Choroid plexus epithelial cell (primary cell): ENCODE data around the gene CCDC38.
"Not testable (repeated sequence)": the region's sequence is repeated elsewhere in the genome, so short reads cannot be mapped to it uniquely, and the experiment has no call there.

Experiments
- DNase-seq: peaks from one replicate; pipeline ENCODE4 v3.0.0-alpha.2; 2010; ENCODE audit warnings: low read depth
- H3K4me3 ChIP-seq: 2 replicates; pipeline ENCODE4 v1.5.1; 2011; ENCODE audit warnings: low read depth, mild to moderate bottlenecking, control low read depth, low read length, moderate library complexity
- TF ChIP-seq, protein P1 (sequence below): conservative IDR thresholded peaks from 2 replicates; pipeline ENCODE4 v1.5.1; 2011; ENCODE audit warnings: low read depth, mild to moderate bottlenecking, control low read depth, inconsistent platforms, low read length, moderate library complexity

Gene CCDC38

DNA sequence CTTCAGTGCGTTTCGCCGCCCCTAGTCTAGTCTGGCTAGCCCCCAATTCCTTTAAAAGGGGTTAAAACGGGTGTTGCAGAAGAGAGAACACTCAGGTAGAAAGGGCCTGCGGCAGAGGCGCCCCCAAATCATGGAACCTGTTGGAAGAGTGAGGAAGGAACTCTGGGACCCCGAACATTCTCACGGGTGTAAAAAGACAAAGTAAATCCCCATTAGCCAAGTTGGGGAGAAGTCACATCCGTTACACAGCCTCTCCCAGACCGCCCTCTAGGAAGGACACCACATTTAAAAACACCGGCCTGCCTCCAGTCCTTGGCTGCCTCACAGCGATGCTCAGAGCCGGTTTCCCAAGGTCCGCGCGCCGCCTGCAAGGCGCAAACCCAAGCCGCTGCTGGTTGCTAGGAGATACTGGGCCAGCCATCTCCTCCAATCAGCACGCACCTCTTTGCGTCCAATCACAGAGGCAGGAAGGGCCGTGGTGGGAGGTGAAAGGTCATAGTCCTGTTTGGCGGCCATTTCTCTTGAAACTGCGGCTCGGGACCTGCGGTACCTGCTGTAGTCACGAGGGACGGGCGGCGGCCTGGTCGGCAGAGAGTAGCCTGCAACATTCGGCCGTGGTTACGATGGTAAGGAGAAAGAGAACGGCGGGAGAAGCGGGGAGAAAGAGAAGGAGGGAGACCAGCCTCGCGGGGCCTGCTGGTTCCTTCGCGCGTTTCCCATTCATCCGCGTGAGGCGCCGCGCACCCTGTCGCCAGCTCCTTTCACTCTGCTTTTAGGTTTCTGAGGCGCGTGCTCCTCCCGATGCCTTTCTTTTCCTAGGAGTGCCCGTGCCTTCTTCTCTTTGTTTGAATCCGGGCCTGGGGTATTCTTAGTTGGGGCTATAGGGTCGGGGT is 83.7 kb downstream of the CCDC38 start, which contains the start of gene SNRPF:
Gene SNRPF (plus strand): TSS at position 502 of the 893 bp plus-strand sequence. CDS start 122 bp downstream, at position 624.
- peak within 1 kb of the TSS; percentile 89 for H3K4me3 ChIP-seq
- DNase-seq, result peak; percentile 99
- TF ChIP-seq, protein P1, sequence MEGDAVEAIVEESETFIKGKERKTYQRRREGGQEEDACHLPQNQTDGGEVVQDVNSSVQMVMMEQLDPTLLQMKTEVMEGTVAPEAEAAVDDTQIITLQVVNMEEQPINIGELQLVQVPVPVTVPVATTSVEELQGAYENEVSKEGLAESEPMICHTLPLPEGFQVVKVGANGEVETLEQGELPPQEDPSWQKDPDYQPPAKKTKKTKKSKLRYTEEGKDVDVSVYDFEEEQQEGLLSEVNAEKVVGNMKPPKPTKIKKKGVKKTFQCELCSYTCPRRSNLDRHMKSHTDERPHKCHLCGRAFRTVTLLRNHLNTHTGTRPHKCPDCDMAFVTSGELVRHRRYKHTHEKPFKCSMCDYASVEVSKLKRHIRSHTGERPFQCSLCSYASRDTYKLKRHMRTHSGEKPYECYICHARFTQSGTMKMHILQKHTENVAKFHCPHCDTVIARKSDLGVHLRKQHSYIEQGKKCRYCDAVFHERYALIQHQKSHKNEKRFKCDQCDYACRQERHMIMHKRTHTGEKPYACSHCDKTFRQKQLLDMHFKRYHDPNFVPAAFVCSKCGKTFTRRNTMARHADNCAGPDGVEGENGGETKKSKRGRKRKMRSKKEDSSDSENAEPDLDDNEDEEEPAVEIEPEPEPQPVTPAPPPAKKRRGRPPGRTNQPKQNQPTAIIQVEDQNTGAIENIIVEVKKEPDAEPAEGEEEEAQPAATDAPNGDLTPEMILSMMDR, result peak; percentile 35

DNA sequence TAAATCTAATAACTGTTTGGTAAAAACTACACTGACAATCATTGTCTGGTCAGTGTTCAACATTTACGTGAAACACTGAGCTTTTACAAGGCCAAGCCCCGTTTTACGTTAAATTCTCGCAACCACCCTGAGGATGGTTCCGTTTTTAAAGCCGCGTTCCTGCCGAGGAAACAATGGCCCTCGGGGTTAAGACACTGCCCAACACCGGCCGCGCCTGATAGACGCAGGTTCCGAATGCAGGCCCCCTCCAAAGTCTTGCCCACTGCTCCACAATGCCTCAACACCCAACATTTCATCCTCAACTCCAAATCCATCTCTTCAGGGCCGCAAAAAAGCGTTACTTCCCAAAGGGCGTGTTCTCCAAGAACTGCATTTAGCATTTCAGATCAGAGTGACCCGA is 84.6 kb downstream of the CCDC38 start:
- no peak overlapping the region for H3K4me3 ChIP-seq
- no peak for DNase-seq
- TF ChIP-seq, protein P1, result no peak

DNA sequence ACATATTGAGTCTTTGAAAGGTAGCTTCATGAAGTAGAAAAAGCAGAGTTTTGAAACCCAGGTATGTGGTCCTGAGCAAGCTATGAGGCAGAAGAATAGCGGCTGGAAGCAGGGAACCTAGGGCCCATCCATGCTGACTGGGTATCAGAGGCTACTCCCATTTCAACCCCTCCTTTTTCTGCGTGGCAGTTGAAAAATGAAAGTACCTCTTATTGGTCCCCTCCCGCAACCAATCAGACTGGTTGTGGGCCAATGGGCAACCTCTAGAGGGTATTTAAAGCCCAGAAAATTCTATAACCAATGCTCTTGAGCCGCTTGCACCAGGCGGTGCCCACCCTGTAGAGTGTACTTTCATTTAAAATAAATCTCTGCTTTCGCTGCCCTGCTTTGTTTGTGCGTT is 85.3 kb downstream of the CCDC38 start:
- TF ChIP-seq, protein P1, result no peak
- DNase-seq, result no peak

GRCh38 chr12:95852133-95852532 is 90.3 kb downstream of the CCDC38 start:
- DNase-seq, result no peak
- TF ChIP-seq, protein P1, result no peak
- H3K4me3 ChIP-seq, result no peak overlapping the region

More for the DNA sequence above, 85.3 kb downstream of the CCDC38 start:
- no peak overlapping the region for H3K4me3 ChIP-seq

DNA sequence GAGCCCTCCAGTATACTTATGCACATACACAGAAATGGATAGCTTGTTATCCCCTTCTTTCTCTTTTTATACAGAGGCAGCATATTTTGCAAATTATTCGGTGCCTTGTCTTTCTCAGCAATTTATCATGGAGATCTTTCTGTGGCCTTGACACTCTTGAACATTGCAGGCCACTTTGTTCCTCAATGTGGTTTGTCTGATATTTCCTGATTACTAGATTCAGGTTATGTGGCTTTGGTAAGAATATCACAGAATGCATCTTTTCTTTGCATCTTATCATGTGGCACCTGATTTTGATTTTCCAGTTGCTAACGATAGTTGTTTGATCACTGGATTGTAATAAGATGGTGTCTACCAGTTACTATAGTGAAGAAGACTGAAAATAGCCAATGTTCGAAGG is 90.8 kb downstream of the CCDC38 start:
- H3K4me3 ChIP-seq, result no peak overlapping the region
- DNase-seq, result no peak
- TF ChIP-seq, protein P1, result no peak

DNA sequence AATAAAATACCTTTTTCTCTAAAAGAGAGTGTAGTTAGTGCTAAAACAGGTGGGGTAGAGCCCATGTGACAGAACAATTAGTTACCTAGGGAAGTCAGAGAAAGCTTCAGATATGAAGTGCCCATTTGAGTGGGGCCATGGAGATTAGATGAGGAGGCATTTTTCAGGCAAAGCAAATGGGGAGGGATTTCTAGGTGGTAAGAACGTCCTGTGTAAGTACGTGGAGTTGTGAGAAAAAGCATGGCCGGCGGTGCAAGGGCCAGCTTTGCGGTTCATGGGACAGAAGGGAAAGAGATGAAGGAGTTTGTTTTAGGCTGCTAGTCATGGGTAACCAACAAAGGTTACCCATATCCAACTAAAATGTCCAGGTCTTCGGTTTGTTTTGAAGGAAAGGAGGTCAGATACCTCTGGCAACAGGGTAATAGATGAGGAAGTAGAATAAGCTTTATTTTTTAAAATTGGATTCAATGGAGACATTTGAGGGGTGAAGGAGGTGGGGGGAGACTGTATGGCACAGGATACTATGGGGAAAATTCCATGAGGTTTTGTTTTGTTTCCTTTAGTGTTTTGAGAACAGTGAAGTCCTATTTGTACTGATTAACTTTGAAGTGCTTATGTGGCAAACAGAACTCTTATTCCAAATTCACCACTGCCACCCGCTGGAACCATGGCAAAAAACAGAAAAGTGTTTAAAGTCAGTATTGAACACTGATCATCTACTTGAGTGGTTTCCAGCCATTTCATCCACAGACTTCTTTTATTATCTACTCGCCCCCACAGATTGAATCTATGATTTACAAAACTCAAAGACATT is 93.6 kb downstream of the CCDC38 start:
- H3K4me3 ChIP-seq, result no peak overlapping the region
- DNase-seq, result peak; percentile 63
- TF ChIP-seq, protein P1, result peak; percentile 49

- H3K4me3 ChIP-seq, result not testable (repeated sequence)
These were observed 100.0 kb downstream of the CCDC38 start for GRCh38 chr12:95842426-95842825.

More at GRCh38 chr12:95842426-95842825, 100.0 kb downstream of the CCDC38 start:
- not testable (repeated sequence) for DNase-seq
